ENCODE results near the gene ORAI2. TPM values are rescaled to one million over a fixed set of nuclear protein-coding genes. Genes with fewer than 3 reads are reported as not detected.

ORAI2 gene
- total and polyA plus RNA-seq, 4 donors = 7.6 to 48.9 (median 27.4) TPM

- Histone ChIP-seq H3K27me3 (ENCODE audit: control insufficient read depth in 3 of 3, insufficient read depth in 3 of 3, low read length in 2 of 3) (no peaks in the 10 kb centered on the region), H3K36me3 (ENCODE audit: control insufficient read depth in 4 of 4, insufficient read depth in 4 of 4, low read length in 4 of 4) (peaks cover 5 to 29% (median 17%) of the 10 kb centered on the region in 4 donors), H3K4me1 (ENCODE audit: control insufficient read depth in 5 of 5, insufficient read depth in 5 of 5, low read length in 5 of 5) (peaks cover 0 to 7% (median 0%) of the 10 kb centered on the region in 5 donors), H3K4me3 (no peak overlapping the region), H3K9me3 (ENCODE audit: control insufficient read depth in 4 of 4, insufficient read depth in 3 of 4, low read length in 3 of 4) (peaks cover 0 to 2% (median 0%) of the 10 kb centered on the region in 4 donors), H3K27ac (ENCODE audit: low read depth in 1 of 2, low read length in 1 of 2) (peak overlapping the region in 1 of 2 donors; percentile 75), H3K9ac (ENCODE audit: insufficient read depth in 1 of 2, low read length in 2 of 2) (no peak overlapping the region)
- no peak for TF ChIP-seq CTCF (IDR thresholded peaks at IDR 0.05; ENCODE audit: control extremely low read depth, extremely low read depth)
- 53 to 66% methylated on average over 10 to 13 of the region's 13 CpGs for WGBS, 2 donors
- no peak for DNase-seq
- no peak for ATAC-seq (ENCODE audit: insufficient read depth, low FRiP score)
Observed at GRCh38 chr7:102424787-102425218, 8.6 kb upstream of the ORAI2 start.

- DNase-seq = no peak
- WGBS, 2 donors = 36 to 59% methylated on average over 24 to 25 of the region's 25 CpGs
- Histone ChIP-seq H3K4me1 (ENCODE audit: control insufficient read depth in 5 of 5, insufficient read depth in 5 of 5, low read length in 5 of 5) (peaks cover 0 to 7% (median 0%) of the 10 kb centered on the region in 5 donors), H3K27ac (ENCODE audit: low read depth in 1 of 2, low read length in 1 of 2) (peak overlapping the region in 1 of 2 donors; percentile 75), H3K9ac (ENCODE audit: insufficient read depth in 1 of 2, low read length in 2 of 2) (no peak overlapping the region), H3K27me3 (ENCODE audit: control insufficient read depth in 3 of 3, insufficient read depth in 3 of 3, low read length in 2 of 3) (no peaks in the 10 kb centered on the region), H3K36me3 (ENCODE audit: control insufficient read depth in 4 of 4, insufficient read depth in 4 of 4, low read length in 4 of 4) (peaks cover 5 to 29% (median 15%) of the 10 kb centered on the region in 4 donors), H3K9me3 (ENCODE audit: control insufficient read depth in 4 of 4, insufficient read depth in 3 of 4, low read length in 3 of 4) (peaks cover 0 to 2% (median 0%) of the 10 kb centered on the region in 4 donors), H3K4me3 (no peak overlapping the region)
- ATAC-seq (ENCODE audit: insufficient read depth, low FRiP score) = peak; percentile 60
- no peak for TF ChIP-seq CTCF (IDR thresholded peaks at IDR 0.05; ENCODE audit: control extremely low read depth, extremely low read depth)
Observed at GRCh38 chr7:102425639-102426267, 7.6 kb upstream of the ORAI2 start.

GRCh38 chr7:102426268-102427018, 6.9 kb upstream of the ORAI2 start:
- Histone ChIP-seq H3K9ac (ENCODE audit: insufficient read depth in 1 of 2, low read length in 2 of 2) (no peak overlapping the region), H3K4me3 (no peak overlapping the region), H3K27ac (ENCODE audit: low read depth in 1 of 2, low read length in 1 of 2) (peak overlapping the region in 1 of 2 donors; percentile 75), H3K36me3 (ENCODE audit: control insufficient read depth in 4 of 4, insufficient read depth in 4 of 4, low read length in 4 of 4) (peaks cover 5 to 29% (median 15%) of the 10 kb centered on the region in 4 donors), H3K4me1 (ENCODE audit: control insufficient read depth in 5 of 5, insufficient read depth in 5 of 5, low read length in 5 of 5) (peaks cover 0 to 7% (median 0%) of the 10 kb centered on the region in 5 donors), H3K9me3 (ENCODE audit: control insufficient read depth in 4 of 4, insufficient read depth in 3 of 4, low read length in 3 of 4) (peaks cover 0 to 2% (median 0%) of the 10 kb centered on the region in 4 donors), H3K27me3 (ENCODE audit: control insufficient read depth in 3 of 3, insufficient read depth in 3 of 3, low read length in 2 of 3) (no peaks in the 10 kb centered on the region)
- TF ChIP-seq CTCF (IDR thresholded peaks at IDR 0.05; ENCODE audit: control extremely low read depth, extremely low read depth) = no peak
- WGBS, 2 donors = 38 to 64% methylated on average over 16 of the region's 16 CpGs
- DNase-seq = no peak
- peak; percentile 50 for ATAC-seq (ENCODE audit: insufficient read depth, low FRiP score)

All from lung (tissue), 12 donors.